HepG2 (cell line): Measurements from ENCODE around the gene RCN1. TPM values are rescaled to one million over a fixed set of nuclear protein-coding genes. Genes with fewer than 3 reads are reported as not detected.

Source experiments
- ATAC-seq: fragments of 200-7000 bp; cut with Tn5 transposase; 3 replicates; pipeline ENCODE4 v1.9.1; 2020; ENCODE audit warnings: mild to moderate bottlenecking, moderate library complexity
- BruUV-seq: library from RNA; stranded (reverse); fragments of 400-500 nt; replicated peaks from 2 replicates; lab custom pipeline; 2021; lab: Mats Ljungman, UMichigan
- CTCF ChIA-PET: fragments of 300-600 bp; formaldehyde crosslinking; extraction: SDS; loops from one replicate; lab custom pipeline; 2021; ENCODE audit warnings: low total read pairs, inconsistent platforms, low intra/inter-chr PET ratio; lab: Yijun Ruan, JAX
- POLR2A ChIA-PET: fragments of 350-600 bp; sonication (Branson Sonifier 250); formaldehyde crosslinking; loops from one replicate; lab custom pipeline; 2020; ENCODE audit warnings: antibody characterized with exemption, inconsistent platforms; lab: Yijun Ruan, JAX
- DNase-seq: peaks from one replicate; pipeline ENCODE4 v3.0.0-alpha.2; 2015; ENCODE audit warnings: low spot score
- FAIRE-seq: peaks from 3 replicates; lab custom pipeline; 2011; peaks lifted over from hg19 to GRCh38; lab: Jason Lieb, UNC
- H2AFZ ChIP-seq: one replicate; pipeline ENCODE4 v1.6.1; 2011; ENCODE audit warnings: low read length, inconsistent platforms
- H3K27ac ChIP-seq: fragments of 300-600 bp; 3 replicates; pipeline ENCODE4 v1.8.0; 2011; ENCODE audit warnings: mixed run types, mild to moderate bottlenecking, mixed read lengths, low read length, inconsistent platforms; ENCODE audit not compliant: insufficient read depth; ENCODE audit errors: extremely low read length
- H3K27me3 ChIP-seq, 2 experiments: fragments of 200-600 bp in 1 of 2; 2 replicates in 1 of 2; 3 replicates in 1 of 2; pipeline versions ENCODE4 v1.6.0 to v1.8.0; 2011; ENCODE audit warnings: low read length in 2 of 2, mild to moderate bottlenecking in 2 of 2, moderate library complexity in 2 of 2, inconsistent platforms in 1 of 2; ENCODE audit not compliant: insufficient read depth in 2 of 2, control insufficient read depth in 1 of 2
- H3K36me3 ChIP-seq, 2 experiments: fragments of 200-600 bp in 1 of 2; replicated peaks in 1 of 2; 2 replicates in 1 of 2; 3 replicates in 1 of 2; pipeline versions ENCODE4 v1.5.1 to v1.8.0; 2011; ENCODE audit warnings: low read length in 2 of 2, inconsistent platforms in 1 of 2; ENCODE audit not compliant: insufficient read depth in 2 of 2, control insufficient read depth in 1 of 2
- H3K4me1 ChIP-seq: 2 replicates; pipeline ENCODE4 v1.5.1; 2012; ENCODE audit warnings: low read length, inconsistent platforms; ENCODE audit not compliant: insufficient read depth
- H3K4me2 ChIP-seq: 2 replicates; pipeline ENCODE4 v1.6.0; 2011; ENCODE audit warnings: low read depth, low read length, inconsistent platforms
- H3K4me3 ChIP-seq, 3 experiments: fragments of 200-600 bp in 1 of 3; sonication (generic), shearing (Covaris generic) in 1 of 3; replicated peaks in 1 of 3; 2 replicates each; pipeline ENCODE4 v1.5.1; 2011 to 2016; ENCODE audit warnings: low read length in 3 of 3, inconsistent platforms in 2 of 3, low read depth in 2 of 3, mild to moderate bottlenecking in 2 of 3, control low read depth in 1 of 3, mixed read lengths in 1 of 3; ENCODE audit not compliant: insufficient read depth in 1 of 3
- H3K79me2 ChIP-seq: one replicate; pipeline ENCODE4 v1.6.1; 2011; ENCODE audit warnings: low read length, inconsistent platforms; ENCODE audit not compliant: insufficient read depth
- H3K9ac ChIP-seq: 2 replicates; pipeline ENCODE4 v1.6.0; 2011; ENCODE audit warnings: mild to moderate bottlenecking, low read depth, low read length, inconsistent platforms; ENCODE audit not compliant: insufficient read depth
- H3K9me3 ChIP-seq: 2 replicates; pipeline ENCODE4 v1.5.1; 2012; ENCODE audit warnings: mild to moderate bottlenecking, low read length
- H4K20me1 ChIP-seq: 2 replicates; pipeline ENCODE4 v1.6.0; 2011; ENCODE audit warnings: inconsistent platforms, mild to moderate bottlenecking, low read length, moderate library complexity; ENCODE audit not compliant: insufficient read depth
- CAMTA2 ChIP-seq: sonication (generic); formaldehyde crosslinking; IDR thresholded peaks from 2 replicates; pipeline ENCODE4 v1.4.0; 2020; ENCODE audit warnings: mild to moderate bottlenecking, missing genetic modification reagents, borderline replicate concordance
- HIC2 ChIP-seq: sonication (generic); formaldehyde crosslinking; IDR thresholded peaks from 2 replicates; pipeline ENCODE4 v1.9.0; 2022; ENCODE audit warnings: low read depth, missing genetic modification reagents
- KLF13 ChIP-seq: sonication (generic); formaldehyde crosslinking; IDR thresholded peaks from 2 replicates; pipeline ENCODE4 v1.4.0; 2020; ENCODE audit warnings: mild to moderate bottlenecking, missing genetic modification reagents
- MAFG ChIP-seq: sonication (generic); formaldehyde crosslinking; IDR thresholded peaks from 2 replicates; pipeline ENCODE4 v1.5.1; 2020; ENCODE audit warnings: mild to moderate bottlenecking, missing genetic modification reagents
- NFATC3 ChIP-seq: sonication (generic); formaldehyde crosslinking; IDR thresholded peaks from 2 replicates; pipeline ENCODE4 v1.5.1; 2020; ENCODE audit warnings: mild to moderate bottlenecking, missing genetic modification reagents
- PTBP1 ChIP-seq: fragments of 200-400 bp; formaldehyde crosslinking; IDR thresholded peaks from 2 replicates; pipeline ENCODE4 v1.6.1; 2018; ENCODE audit warnings: low read length, low read depth; ENCODE audit not compliant: poor library complexity, severe bottlenecking
- RAD21 ChIP-seq: fragments of 450-650 bp; formaldehyde crosslinking; IDR thresholded peaks from 2 replicates; pipeline ENCODE4 v1.5.0; 2020; ENCODE audit warnings: mild to moderate bottlenecking
- ZNF138 ChIP-seq: sonication (generic); formaldehyde crosslinking; IDR thresholded peaks from 2 replicates; pipeline ENCODE4 v1.5.0; 2020; ENCODE audit warnings: mild to moderate bottlenecking, low read depth, missing genetic modification reagents
- ZNF446 ChIP-seq: sonication (generic); formaldehyde crosslinking; IDR thresholded peaks from 2 replicates; pipeline ENCODE4 v1.5.0; 2020; ENCODE audit warnings: mild to moderate bottlenecking, missing genetic modification reagents
- WGBS: methylation state at CpG from one replicate; pipeline ENCODE4 v1.1.6; 2017; ENCODE audit warnings: low lambda C conversion rate; 5-methylcytosine and 5-hydroxymethylcytosine counted together
- in situ Hi-C: cut with HindIII; loops from 2 replicates; pipeline ENCODE4 v1.10.0; 2017; ENCODE audit warnings: low pct_unique_long_range_greater_than_20kb; ENCODE audit not compliant: extremely low pct_ligation_motif_present
- intact Hi-C: fragments of 100-400 bp; cut with micrococcal nuclease; formaldehyde crosslinking; loops from one replicate; pipeline ENCODE4 v1.10.0; 2022; ENCODE audit not compliant: unreplicated experiment
- polyA plus RNA-seq, 8 experiments: library from polyadenylated mRNA; depleted of rRNA in 3 of 8; stranded (reverse) in 7 of 8; unstranded in 1 of 8; fragments of >200 nt; fragmentation: Illumina TruSeq in 4 of 8; extraction: Trizol in 4 of 8; gene quantifications; 2 replicates each; pipeline versions ENCODE4 v1.2.1 to v1.2.3, GENCODE V29; 2011 to 2016; ENCODE audit warnings: low read depth in 4 of 8, missing spikeins in 1 of 8, mixed read lengths in 1 of 8; ENCODE audit not compliant: insufficient read depth in 1 of 8
- total RNA-seq, 5 experiments: library from RNA; depleted of rRNA; stranded (reverse); fragments of >200 nt; fragmentation: Illumina TruSeq; extraction: Trizol; gene quantifications; 2 replicates each; pipeline ENCODE4 v1.2.3, GENCODE V29; 2016; ENCODE audit warnings: low read depth in 1 of 5
- TF ChIP-seq, protein P1 (sequence below): sonication (generic); formaldehyde crosslinking; IDR thresholded peaks from 2 replicates; pipeline ENCODE4 v1.4.0; 2020; ENCODE audit warnings: mild to moderate bottlenecking, missing genetic modification reagents
- TF ChIP-seq, protein P2 (sequence below): sonication (generic); formaldehyde crosslinking; IDR thresholded peaks from 2 replicates; pipeline ENCODE4 v1.5.0; 2020; ENCODE audit warnings: mild to moderate bottlenecking, missing genetic modification reagents, borderline replicate concordance

The RCN1 gene
- total and polyA plus RNA-seq, 2 of the 13 experiments (the other 11 are each of a cell fraction or from before 2014, with no cell fraction given): 22.0 to 28.5 TPM

- in situ Hi-C loops: no loop called here
- no TSS peak for BruUV-seq
- H4K20me1 ChIP-seq: no peaks in the 10 kb centered on the region
- no peak for TF ChIP-seq ZNF138 (CRISPR knock-in tag)
- TF ChIP-seq CAMTA2 (CRISPR knock-in tag): no peak
- TF ChIP-seq MAFG: no peak
- no peak for TF ChIP-seq HIC2
- TF ChIP-seq, protein P1, sequence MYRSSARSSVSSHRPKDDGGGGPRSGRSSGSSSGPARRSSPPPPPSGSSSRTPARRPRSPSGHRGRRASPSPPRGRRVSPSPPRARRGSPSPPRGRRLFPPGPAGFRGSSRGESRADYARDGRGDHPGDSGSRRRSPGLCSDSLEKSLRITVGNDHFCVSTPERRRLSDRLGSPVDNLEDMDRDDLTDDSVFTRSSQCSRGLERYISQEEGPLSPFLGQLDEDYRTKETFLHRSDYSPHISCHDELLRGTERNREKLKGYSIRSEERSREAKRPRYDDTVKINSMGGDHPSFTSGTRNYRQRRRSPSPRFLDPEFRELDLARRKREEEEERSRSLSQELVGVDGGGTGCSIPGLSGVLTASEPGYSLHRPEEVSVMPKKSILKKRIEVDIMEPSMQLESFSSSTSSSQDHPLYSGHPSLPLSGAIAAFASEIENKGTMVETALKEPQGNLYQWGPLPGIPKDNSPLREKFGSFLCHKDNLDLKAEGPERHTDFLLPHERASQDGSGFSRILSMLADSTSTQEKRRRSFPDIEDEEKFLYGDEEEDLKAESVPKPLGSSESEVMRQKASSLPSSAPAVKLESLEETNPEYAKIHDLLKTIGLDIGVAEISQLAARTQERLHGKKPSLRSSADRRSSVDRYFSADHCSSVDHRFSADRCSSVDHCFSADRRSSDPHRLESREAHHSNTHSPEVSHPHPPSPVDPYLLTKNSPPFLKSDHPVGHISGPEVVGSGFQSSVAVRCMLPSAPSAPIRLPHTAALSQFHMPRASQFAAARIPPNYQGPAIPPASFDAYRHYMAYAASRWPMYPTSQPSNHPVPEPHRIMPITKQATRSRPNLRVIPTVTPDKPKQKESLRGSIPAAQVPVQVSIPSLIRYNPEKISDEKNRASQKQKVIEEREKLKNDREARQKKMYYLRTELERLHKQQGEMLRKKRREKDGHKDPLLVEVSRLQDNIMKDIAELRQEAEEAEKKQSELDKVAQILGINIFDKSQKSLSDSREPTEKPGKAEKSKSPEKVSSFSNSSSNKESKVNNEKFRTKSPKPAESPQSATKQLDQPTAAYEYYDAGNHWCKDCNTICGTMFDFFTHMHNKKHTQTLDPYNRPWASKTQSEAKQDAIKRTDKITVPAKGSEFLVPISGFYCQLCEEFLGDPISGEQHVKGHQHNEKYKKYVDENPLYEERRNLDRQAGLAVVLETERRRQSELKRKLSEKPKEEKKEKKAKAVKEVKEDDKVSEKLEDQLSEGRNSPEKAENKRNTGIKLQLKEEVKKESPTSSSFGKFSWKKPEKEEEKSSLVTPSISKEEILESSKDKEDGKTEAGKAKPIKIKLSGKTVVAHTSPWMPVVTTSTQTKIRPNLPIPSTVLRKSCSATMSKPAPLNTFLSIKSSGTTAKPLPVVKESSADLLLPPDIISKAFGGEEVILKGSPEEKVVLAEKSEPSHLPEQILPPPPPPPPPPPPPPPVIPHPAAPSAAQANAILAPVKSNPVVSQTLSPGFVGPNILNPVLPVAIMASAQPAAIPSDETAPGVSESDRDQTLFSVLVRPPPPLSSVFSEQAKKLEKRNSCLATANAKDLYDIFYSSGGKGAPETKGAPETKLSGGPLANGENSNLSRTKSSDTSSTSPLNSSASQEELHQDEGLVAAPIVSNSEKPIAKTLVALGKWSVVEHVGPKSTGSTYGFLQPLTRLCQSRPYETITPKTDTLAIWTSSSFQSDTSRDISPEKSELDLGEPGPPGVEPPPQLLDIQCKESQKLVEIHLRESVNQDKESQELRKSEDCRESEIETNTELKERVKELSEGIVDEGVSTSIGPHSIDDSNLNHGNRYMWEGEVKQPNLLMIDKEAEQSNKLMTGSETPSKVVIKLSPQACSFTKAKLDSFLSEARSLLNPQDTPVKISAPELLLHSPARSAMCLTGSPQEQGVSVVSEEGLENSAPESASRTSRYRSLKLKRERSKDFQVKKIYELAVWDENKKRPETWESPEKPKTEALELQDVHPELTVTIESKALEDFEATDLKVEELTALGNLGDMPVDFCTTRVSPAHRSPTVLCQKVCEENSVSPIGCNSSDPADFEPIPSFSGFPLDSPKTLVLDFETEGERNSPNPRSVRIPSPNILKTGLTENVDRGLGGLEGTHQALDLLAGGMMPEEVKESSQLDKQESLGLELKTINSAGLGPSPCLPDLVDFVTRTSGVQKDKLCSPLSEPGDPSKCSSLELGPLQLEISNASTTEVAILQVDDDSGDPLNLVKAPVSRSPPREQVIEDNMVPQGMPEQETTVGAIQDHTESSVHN (CRISPR knock-in tag): no peak
- no peak for TF ChIP-seq ZNF446 (CRISPR knock-in tag)
- TF ChIP-seq PTBP1: no peak
- TF ChIP-seq, protein P2, sequence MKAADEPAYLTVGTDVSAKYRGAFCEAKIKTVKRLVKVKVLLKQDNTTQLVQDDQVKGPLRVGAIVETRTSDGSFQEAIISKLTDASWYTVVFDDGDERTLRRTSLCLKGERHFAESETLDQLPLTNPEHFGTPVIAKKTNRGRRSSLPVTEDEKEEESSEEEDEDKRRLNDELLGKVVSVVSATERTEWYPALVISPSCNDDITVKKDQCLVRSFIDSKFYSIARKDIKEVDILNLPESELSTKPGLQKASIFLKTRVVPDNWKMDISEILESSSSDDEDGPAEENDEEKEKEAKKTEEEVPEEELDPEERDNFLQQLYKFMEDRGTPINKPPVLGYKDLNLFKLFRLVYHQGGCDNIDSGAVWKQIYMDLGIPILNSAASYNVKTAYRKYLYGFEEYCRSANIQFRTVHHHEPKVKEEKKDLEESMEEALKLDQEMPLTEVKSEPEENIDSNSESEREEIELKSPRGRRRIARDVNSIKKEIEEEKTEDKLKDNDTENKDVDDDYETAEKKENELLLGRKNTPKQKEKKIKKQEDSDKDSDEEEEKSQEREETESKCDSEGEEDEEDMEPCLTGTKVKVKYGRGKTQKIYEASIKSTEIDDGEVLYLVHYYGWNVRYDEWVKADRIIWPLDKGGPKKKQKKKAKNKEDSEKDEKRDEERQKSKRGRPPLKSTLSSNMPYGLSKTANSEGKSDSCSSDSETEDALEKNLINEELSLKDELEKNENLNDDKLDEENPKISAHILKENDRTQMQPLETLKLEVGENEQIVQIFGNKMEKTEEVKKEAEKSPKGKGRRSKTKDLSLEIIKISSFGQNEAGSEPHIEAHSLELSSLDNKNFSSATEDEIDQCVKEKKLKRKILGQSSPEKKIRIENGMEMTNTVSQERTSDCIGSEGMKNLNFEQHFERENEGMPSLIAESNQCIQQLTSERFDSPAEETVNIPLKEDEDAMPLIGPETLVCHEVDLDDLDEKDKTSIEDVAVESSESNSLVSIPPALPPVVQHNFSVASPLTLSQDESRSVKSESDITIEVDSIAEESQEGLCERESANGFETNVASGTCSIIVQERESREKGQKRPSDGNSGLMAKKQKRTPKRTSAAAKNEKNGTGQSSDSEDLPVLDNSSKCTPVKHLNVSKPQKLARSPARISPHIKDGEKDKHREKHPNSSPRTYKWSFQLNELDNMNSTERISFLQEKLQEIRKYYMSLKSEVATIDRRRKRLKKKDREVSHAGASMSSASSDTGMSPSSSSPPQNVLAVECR (CRISPR knock-in tag): no peak
- TF ChIP-seq NFATC3 (CRISPR knock-in tag): no peak
- no peak for TF ChIP-seq RAD21
- no peak for TF ChIP-seq KLF13 (CRISPR knock-in tag)
Measured at GRCh38 chr11:32079553-32079952, 11.3 kb upstream of the RCN1 start.

More at GRCh38 chr11:32079553-32079952, 11.3 kb upstream of the RCN1 start:
- peaks cover 2 to 32% of the 10 kb centered on the region in 2 experiments; a peak in 4 of 5 replicates for H3K27me3 ChIP-seq
- H3K4me2 ChIP-seq: no peak overlapping the region
- POLR2A ChIA-PET: no interaction called here
- no peak overlapping the region for H2AFZ ChIP-seq
- ATAC-seq (no peak), FAIRE-seq (no peak), DNase-seq (no peak)
- WGBS: 4% methylated on average over 4 of the region's 4 CpGs
- CTCF ChIA-PET: no interaction called here
- H3K4me3 ChIP-seq: no peak overlapping the region
- no peaks in the 10 kb centered on the region for H3K36me3 ChIP-seq
- H3K4me1 ChIP-seq: no peaks in the 10 kb centered on the region
- H3K27ac ChIP-seq: no peak overlapping the region
- no peaks in the 10 kb centered on the region for H3K79me2 ChIP-seq
- intact Hi-C loops: no loop called here
- H3K9ac ChIP-seq: no peak overlapping the region
- H3K9me3 ChIP-seq: no peaks in the 10 kb centered on the region
